ENCODE data around the gene REST. TPM values are rescaled to one million over a fixed set of nuclear protein-coding genes. Genes with fewer than 3 reads are reported as not detected.

REST gene
- total RNA-seq, 1 experiment from 2014 or later, result 98.1 TPM

- Histone ChIP-seq H3K18ac (ENCODE audit: insufficient read length, low read depth, low read length) (no peak overlapping the region), H4K8ac (replicated peaks; ENCODE audit: insufficient read length, low read depth, low read length) (no peak overlapping the region), H2BK5ac (ENCODE audit: insufficient read length, low read length) (no peak overlapping the region), H3K9ac (ENCODE audit: extremely low read depth, insufficient read length, low read length) (no peak overlapping the region), H3K23me2 (ENCODE audit: insufficient read length, low read depth, low read length, poor library complexity, severe bottlenecking) (peaks cover 7% of the 10 kb centered on the region), H4K5ac (ENCODE audit: insufficient read length, low read depth, low read length) (no peak overlapping the region), H3K14ac (ENCODE audit: insufficient read depth, low read length) (no peak overlapping the region), H3K79me2 (ENCODE audit: insufficient read depth, low read length) (peaks cover 16% of the 10 kb centered on the region), H3K79me1 (ENCODE audit: insufficient read depth, low read depth, low read length, poor library complexity, severe bottlenecking) (no peaks in the 10 kb centered on the region), H3K27ac (ENCODE audit: insufficient read length, low read depth, low read length) (no peak overlapping the region), H2AFZ (ENCODE audit: low read length) (no peak overlapping the region), H3K23ac (ENCODE audit: insufficient read length, low read depth, low read length) (no peak overlapping the region), H3K27me3 (ENCODE audit: insufficient read depth, low read length) (no peaks in the 10 kb centered on the region), H2BK20ac (ENCODE audit: low read depth, low read length, poor library complexity, severe bottlenecking) (no peak overlapping the region), H3K4me2 (ENCODE audit: insufficient read depth, insufficient read length, low read length) (no peak overlapping the region), H3K4ac (ENCODE audit: low read depth, low read length) (no peak overlapping the region), H3K9me3 (ENCODE audit: control insufficient read depth, low read depth, low read length) (no peaks in the 10 kb centered on the region), H2BK12ac (ENCODE audit: insufficient read length, low read depth, low read length) (no peak overlapping the region), H2AK5ac (ENCODE audit: insufficient read length, low read length) (no peak overlapping the region), H3T11ph (ENCODE audit: low read length) (no peak overlapping the region), H3K56ac (ENCODE audit: insufficient read length, low read depth, low read length) (no peak overlapping the region), H4K20me1 (ENCODE audit: control insufficient read depth, insufficient read depth, insufficient read length) (no peaks in the 10 kb centered on the region), H3K4me1 (ENCODE audit: insufficient read depth, low read length) (no peaks in the 10 kb centered on the region; the same call in 1 of the 2 replicates), H4K91ac (ENCODE audit: insufficient read length, low read depth, low read length) (no peak overlapping the region), H2BK15ac (ENCODE audit: low read depth, low read length) (no peak overlapping the region), H2BK120ac (ENCODE audit: low read depth, low read length, poor library complexity, severe bottlenecking) (no peak overlapping the region)
- Mint-ChIP-seq H3K27ac (no peak overlapping the region), H3K36me3 (ENCODE audit: insufficient read depth in 1 of 3, low read depth in 3 of 3) (peaks cover 40 to 54% (median 45%) of the 10 kb centered on the region in 3 experiments), H3K4me3 (no peak overlapping the region), H3K4me1 (peaks cover 6 to 9% of the 10 kb centered on the region in 2 experiments; a peak in 3 of 4 replicates), H3K27me3 (ENCODE audit: low read depth) (no peaks in the 10 kb centered on the region), H3K9me3 (no peaks in the 10 kb centered on the region; a peak in 3 of 5 replicates)
- DNase-seq, result no peak
- whole genome bisulfite sequencing (ENCODE audit: extremely low coverage, insufficient read length, low lambda C conversion rate), result no CpG with 5 or more reads among the region's 3 CpGs
- no peak for TF ChIP-seq CTCF (conservative IDR thresholded peaks at IDR 0.05)
Measured at GRCh38 chr4:56973336-56973735, 65.6 kb downstream of the REST start.

Measured in H9 (cell line).